ENCODE measurements around the gene SLC25A11. TPM values are rescaled to one million over a fixed set of nuclear protein-coding genes. Genes with fewer than 3 reads are reported as not detected.
"Not testable (repeated sequence)": the region's sequence is repeated elsewhere in the genome, so short reads cannot be mapped to it uniquely, and the experiment has no call there.

Gene SLC25A11
- polyA plus RNA-seq, 3 donors from 2014 or later: 139 to 196 (median 139) TPM

- Mint-ChIP-seq H3K27me3 (ENCODE audit: low read depth in 3 of 3) (peaks cover 0 to 2% (median 1%) of the 10 kb centered on the region in 3 donors), H3K4me1 (no peaks in the 10 kb centered on the region), H3K27ac (no peak overlapping the region), H3K36me3 (no peaks in the 10 kb centered on the region), H3K9me3 (peaks cover 0 to 2% (median 0%) of the 10 kb centered on the region in 6 donors), H3K4me3 (no peak overlapping the region)
- no peak for DNase-seq
Observed at GRCh38 chr17:4913994-4914393, 25.9 kb downstream of the SLC25A11 start.

- Mint-ChIP-seq H3K4me3 (no peak overlapping the region), H3K36me3 (no peaks in the 10 kb centered on the region), H3K27ac (no peak overlapping the region), H3K27me3 (ENCODE audit: low read depth in 3 of 3) (peaks cover 1 to 3% (median 2%) of the 10 kb centered on the region in 3 donors), H3K9me3 (peaks cover 0 to 2% (median 0%) of the 10 kb centered on the region in 6 donors), H3K4me1 (peaks cover 0 to under 1% of the 10 kb centered on the region in 2 donors)
- DNase-seq: peak; percentile 75 to 80 (median 77)
Observed at GRCh38 chr17:4908711-4909496, 30.9 kb downstream of the SLC25A11 start.

- Mint-ChIP-seq H3K9me3 (no peaks in the 10 kb centered on the region), H3K27me3 (ENCODE audit: low read depth in 3 of 3) (peaks cover 1 to 6% (median 5%) of the 10 kb centered on the region in 3 donors), H3K27ac (no peak overlapping the region), H3K4me3 (no peak overlapping the region), H3K4me1 (peaks cover 4 to 6% of the 10 kb centered on the region in 2 donors), H3K36me3 (no peaks in the 10 kb centered on the region)
- no peak for DNase-seq
Observed at GRCh38 chr17:4908301-4908700, 31.5 kb downstream of the SLC25A11 start.

GRCh38 chr17:4906642-4907041 lies 33.2 kb downstream of the SLC25A11 start:
- not testable (repeated sequence) for DNase-seq, H3K36me3 Mint-ChIP-seq, H3K9me3 Mint-ChIP-seq
- peak overlapping the region in 1 of 6 donors; percentile 31 for H3K27ac Mint-ChIP-seq
- peak overlapping the region in 1 of 5 donors; percentile 22 for H3K4me3 Mint-ChIP-seq
- H3K27me3 Mint-ChIP-seq (ENCODE audit: low read depth in 3 of 3): peaks cover 9 to 16% (median 13%) of the 10 kb centered on the region in 3 donors
- H3K4me1 Mint-ChIP-seq: peaks cover 20 to 21% of the 10 kb centered on the region in 2 donors

- Mint-ChIP-seq H3K36me3 (no peaks in the 10 kb centered on the region), H3K27me3 (ENCODE audit: low read depth in 3 of 3) (peaks cover 20 to 33% (median 24%) of the 10 kb centered on the region in 3 donors), H3K9me3 (no peaks in the 10 kb centered on the region), H3K4me3 (peak within 1 kb of the TSS; percentile 83 to 92 (median 86)), H3K27ac (peak within 1 kb of the TSS; percentile 88 to 100 (median 94)), H3K4me1 (peaks cover 38 to 43% of the 10 kb centered on the region in 2 donors)
- peak; percentile 70 to 77 (median 72) for DNase-seq
Observed at GRCh38 chr17:4903051-4903818, 36.6 kb downstream of the SLC25A11 start, which contains the start of gene CHRNE. Gene CHRNE, minus strand, starts transcription at chr17:4903098. Its CDS starts 35 bp downstream, at chr17:4903063.

- no peaks in the 10 kb centered on the region for H3K36me3 Mint-ChIP-seq
- peaks cover 20 to 35% (median 24%) of the 10 kb centered on the region in 3 donors for H3K27me3 Mint-ChIP-seq (ENCODE audit: low read depth in 3 of 3)
- peaks cover 38 to 45% of the 10 kb centered on the region in 2 donors for H3K4me1 Mint-ChIP-seq
- DNase-seq: peak in 2 of 3 donors; percentile 12 to 20
- H3K9me3 Mint-ChIP-seq: no peaks in the 10 kb centered on the region
- peak overlapping the region; percentile 88 to 100 (median 94) for H3K27ac Mint-ChIP-seq
- H3K4me3 Mint-ChIP-seq: peak overlapping the region; percentile 83 to 92 (median 86)
Observed at GRCh38 chr17:4902540-4902939, 37.3 kb downstream of the SLC25A11 start.

- Mint-ChIP-seq H3K36me3 (peaks cover 0 to 5% (median 0%) of the 10 kb centered on the region in 3 donors), H3K4me3 (peak overlapping the region; percentile 83 to 92 (median 87)), H3K27me3 (ENCODE audit: low read depth in 3 of 3) (peaks cover 22 to 35% (median 24%) of the 10 kb centered on the region in 3 donors), H3K9me3 (no peaks in the 10 kb centered on the region), H3K27ac (peak overlapping the region; percentile 92 to 100 (median 94)), H3K4me1 (peaks cover 38 to 45% of the 10 kb centered on the region in 2 donors)
- peak; percentile 36 to 61 (median 44) for DNase-seq
Observed at GRCh38 chr17:4901648-4902344, 38.0 kb downstream of the SLC25A11 start.

GRCh38 chr17:4901108-4901647 lies 38.7 kb downstream of the SLC25A11 start:
- Mint-ChIP-seq H3K4me3 (peak overlapping the region; percentile 83 to 92 (median 87)), H3K36me3 (peaks cover 0 to 5% (median 0%) of the 10 kb centered on the region in 3 donors), H3K9me3 (no peaks in the 10 kb centered on the region), H3K27me3 (ENCODE audit: low read depth in 3 of 3) (peaks cover 22 to 35% (median 24%) of the 10 kb centered on the region in 3 donors), H3K27ac (peak overlapping the region; percentile 68 to 100 (median 94)), H3K4me1 (peaks cover 38 to 45% of the 10 kb centered on the region in 2 donors)
- DNase-seq: no peak

GRCh38 chr17:4900231-4901107 lies 39.4 kb downstream of the SLC25A11 start:
- Mint-ChIP-seq H3K9me3 (no peaks in the 10 kb centered on the region), H3K4me3 (peak overlapping the region; percentile 87 to 92 (median 90)), H3K4me1 (peaks cover 38 to 45% of the 10 kb centered on the region in 2 donors), H3K36me3 (peaks cover 0 to 5% (median 2%) of the 10 kb centered on the region in 3 donors), H3K27me3 (ENCODE audit: low read depth in 3 of 3) (peaks cover 22 to 35% (median 24%) of the 10 kb centered on the region in 3 donors), H3K27ac (peak overlapping the region; percentile 68 to 100 (median 97))
- DNase-seq: peak; percentile 79 to 89 (median 83)

GRCh38 chr17:4899341-4900230 lies 40.3 kb downstream of the SLC25A11 start, which contains the start of gene C17orf107:
Gene C17orf107, plus strand, starts transcription at chr17:4899536. Its CDS starts 227 bp downstream, at chr17:4899763.
- peak within 1 kb of the TSS; percentile 83 to 100 (median 97) for H3K27ac Mint-ChIP-seq
- peak within 1 kb of the TSS; percentile 87 to 92 (median 90) for H3K4me3 Mint-ChIP-seq
- peak; percentile 93 to 94 (median 93) for DNase-seq
- H3K9me3 Mint-ChIP-seq: no peaks in the 10 kb centered on the region
- peaks cover 21 to 35% (median 22%) of the 10 kb centered on the region in 3 donors for H3K27me3 Mint-ChIP-seq (ENCODE audit: low read depth in 3 of 3)
- peaks cover 0 to 7% (median 5%) of the 10 kb centered on the region in 3 donors for H3K36me3 Mint-ChIP-seq
- peaks cover 38 to 45% of the 10 kb centered on the region in 2 donors for H3K4me1 Mint-ChIP-seq

- no peaks in the 10 kb centered on the region for H3K9me3 Mint-ChIP-seq
- peak overlapping the region in 2 of 6 donors; percentile 76 to 97 for H3K27ac Mint-ChIP-seq
- DNase-seq: no peak
- H3K27me3 Mint-ChIP-seq (ENCODE audit: low read depth in 3 of 3): peaks cover 21 to 35% (median 22%) of the 10 kb centered on the region in 3 donors
- H3K4me1 Mint-ChIP-seq: peaks cover 38 to 45% of the 10 kb centered on the region in 2 donors
- peak overlapping the region; percentile 61 to 92 (median 74) for H3K4me3 Mint-ChIP-seq
- H3K36me3 Mint-ChIP-seq: peaks cover 0 to 7% (median 5%) of the 10 kb centered on the region in 3 donors
Observed at GRCh38 chr17:4898927-4899326, 40.9 kb downstream of the SLC25A11 start.
